ENCODE data around the gene MAST1. TPM values are rescaled to one million over a fixed set of nuclear protein-coding genes. Genes with fewer than 3 reads are reported as not detected.
A peak's percentile ranks its signal among the peaks of the same experiment; 100 is the strongest.

Gene MAST1
- polyA plus RNA-seq, 2 of the 4 experiments (the other 2 are of a cell fraction): 1.4 to 2.2 TPM

GRCh38 chr19:12792853-12793289, 45.4 kb upstream of the MAST1 start:
- DNase-seq (ENCODE audit: low read depth in 1 of 2, low spot score in 1 of 2): no peak
- TF ChIP-seq ESRRA (IDR thresholded peaks at IDR 0.05; ENCODE audit: borderline replicate concordance, low read length) (no peak), RNF2 (IDR thresholded peaks at IDR 0.05; ENCODE audit: borderline replicate concordance, low read depth) (no peak), HDAC2 (IDR thresholded peaks at IDR 0.05) (no peak)
- CTCF ChIA-PET: interaction anchor here (0.5 to 17.4 kb wide), 6 partner anchors 10 to 1651 kb away, joined by 3 to 901 read pairs (median 6); partner anchors contain the start of gene HOOK2
- H3K4me3 ChIP-seq: peak overlapping the region; percentile 92
- no peak for ATAC-seq
- peak overlapping the region; percentile 96 to 99 for H3K27ac ChIP-seq
- no peak for FAIRE-seq
- H3K4me2 ChIP-seq: peak overlapping the region; percentile 86
- peaks cover 41% of the 10 kb centered on the region for H3K4me1 ChIP-seq
- no peaks in the 10 kb centered on the region for H3K9me3 ChIP-seq
- POLR2A ChIA-PET: interaction anchor here (1.5 to 6.5 kb wide), 6 partner anchors 10 to 88 kb away, joined by 3 to 122 read pairs (median 17); partner anchors contain the start of genes DNASE2 and GET3
- WGBS (ENCODE audit: missing lambda C conversion rate): under 1% methylated on average over 22 of the region's 22 CpGs

GRCh38 chr19:12793290-12794195, 44.8 kb upstream of the MAST1 start:
- peak; percentile 78 to 88 for DNase-seq (ENCODE audit: low read depth in 1 of 2, low spot score in 1 of 2)
- ChIA-PET CTCF (interaction anchor here (0.6 to 17.4 kb wide), 6 partner anchors 11 to 65 kb away, joined by 4 to 901 read pairs (median 18); partner anchors contain the start of genes HOOK2 and RNASEH2A), POLR2A (interaction anchor here (1.5 to 6.5 kb wide), 4 partner anchors 11 to 56 kb away, joined by 3 to 122 read pairs (median 30); partner anchors contain the start of gene GET3)
- ATAC-seq: peak; percentile 16 to 23; a peak in 5 of 6 replicates
- H3K4me3 ChIP-seq: peak overlapping the region; percentile 92
- WGBS (ENCODE audit: missing lambda C conversion rate): under 1% methylated on average over 14 of the region's 81 CpGs
- no peak for FAIRE-seq
- no peaks in the 10 kb centered on the region for H3K9me3 ChIP-seq
- peaks cover 35% of the 10 kb centered on the region for H3K4me1 ChIP-seq
- H3K27ac ChIP-seq: peak overlapping the region; percentile 96 to 99
- H3K4me2 ChIP-seq: peak overlapping the region; percentile 86
- TF ChIP-seq POLR2AphosphoS2 (conservative IDR thresholded peaks at IDR 0.05; ENCODE audit: low read length) (peak; percentile 99), EP300 (IDR thresholded peaks at IDR 0.05) (0 out of 5 replicates have a peak, but pooled peaks of 1 of the 2 experiments have one; percentile 6), ZFP36 (IDR thresholded peaks at IDR 0.05; ENCODE audit: borderline replicate concordance, partially characterized antibody) (peak; percentile 64), USF2 (IDR thresholded peaks at IDR 0.05) (no peak), ELK1 (IDR thresholded peaks at IDR 0.05; ENCODE audit: low read depth, low read length) (peak; percentile 99), PHF8 (IDR thresholded peaks at IDR 0.05; ENCODE audit: borderline replicate concordance, low read depth) (no peak), RARB (CRISPR knock-in tag; IDR thresholded peaks at IDR 0.05) (peak; percentile 44; the same call in 1 of the 2 replicates), CHD4 (IDR thresholded peaks at IDR 0.05; ENCODE audit: borderline replicate concordance) (no peak), CTCF (IDR thresholded peaks at IDR 0.05) (no peak), RNF2 (IDR thresholded peaks at IDR 0.05; ENCODE audit: borderline replicate concordance, low read depth) (no peak), GATA3 (IDR thresholded peaks at IDR 0.05; ENCODE audit: borderline replicate concordance) (peak; percentile 26; the same call in 1 of the 2 replicates), HEYL (CRISPR knock-in tag; IDR thresholded peaks at IDR 0.05) (no peak), ESRRA (IDR thresholded peaks at IDR 0.05; ENCODE audit: borderline replicate concordance, low read length) (no peak), FOSL2 (IDR thresholded peaks at IDR 0.05) (no peak), FOSL2 (CRISPR knock-in tag; IDR thresholded peaks at IDR 0.05) (peak; percentile 50), HOXB5 (CRISPR knock-in tag; IDR thresholded peaks at IDR 0.05) (peak; percentile 70; the same call in 1 of the 2 replicates), BCL3 (IDR thresholded peaks at IDR 0.05) (peak; percentile 26; the same call in 2 of the 3 replicates), FOXS1 (CRISPR knock-in tag; IDR thresholded peaks at IDR 0.05) (0 out of 2 replicates have a peak, but pooled peaks have one; percentile 16), MYC (IDR thresholded peaks at IDR 0.05; ENCODE audit: borderline replicate concordance, low read length) (peak; percentile 80), SREBF2 (IDR thresholded peaks at IDR 0.05) (no peak), KDM1A (IDR thresholded peaks at IDR 0.05; ENCODE audit: low read depth) (no peak), MAZ (IDR thresholded peaks at IDR 0.05; ENCODE audit: borderline replicate concordance, low read depth, low read length) (peak; percentile 52; the same call in 1 of the 2 replicates), RAD21 (conservative IDR thresholded peaks at IDR 0.05 in 1 of 2, IDR thresholded peaks at IDR 0.05 in 1 of 2) (no peak), EHF (CRISPR knock-in tag; IDR thresholded peaks at IDR 0.05) (peak; percentile 66), BHLHE40 (IDR thresholded peaks at IDR 0.05; ENCODE audit: low read depth, low read length) (no peak), ZNF302 (CRISPR knock-in tag; IDR thresholded peaks at IDR 0.05) (no peak), ATOH8 (CRISPR knock-in tag; IDR thresholded peaks at IDR 0.05; ENCODE audit: low read depth) (peak; percentile 43; the same call in 1 of the 2 replicates)

All from A549 (cell line).